Adrenal gland (tissue), 12 donors: Measurements from ENCODE around the gene GON4L. TPM values are rescaled to one million over a fixed set of nuclear protein-coding genes. Genes with fewer than 3 reads are reported as not detected.
"Not testable (repeated sequence)": the region's sequence is repeated elsewhere in the genome, so short reads cannot be mapped to it uniquely, and the experiment has no call there.

Experiments used
- DNase-seq, 7 donors: peaks; one replicate each; pipeline ENCODE4 v3.0.0-alpha.2; 2019 to 2020
- H3K27ac ChIP-seq, 5 donors: fragments of 200-600 bp; sonication (generic) in 4 of 5; 1 replicate in 3 of 5; 2 replicates in 2 of 5; pipeline versions ENCODE4 v1.5.1 to v1.8.0; 2016 to 2020; ENCODE audit warnings: mild to moderate bottlenecking in 1 of 5
- H3K27me3 ChIP-seq: fragments of 200-600 bp; 2 replicates; pipeline ENCODE4 v1.8.0; 2021
- H3K36me3 ChIP-seq, 2 donors: fragments of 200-600 bp; replicated peaks in 1 of 2; 1 replicate in 1 of 2; 2 replicates in 1 of 2; pipeline versions ENCODE4 v1.5.1 to v1.8.0; 2018 to 2022
- H3K4me1 ChIP-seq, 2 donors: fragments of 200-600 bp; replicated peaks in 1 of 2; 1 replicate in 1 of 2; 2 replicates in 1 of 2; pipeline versions ENCODE4 v1.5.1 to v1.8.0; 2018 to 2021
- H3K4me3 ChIP-seq, 4 donors: fragments of 200-600 bp; sonication (generic) in 3 of 4; one replicate each; pipeline ENCODE4 v1.5.1; 2016 to 2018
- H3K9me3 ChIP-seq, 3 donors: fragments of 200-600 bp; sonication (generic) in 1 of 3; replicated peaks in 1 of 3; 1 replicate in 2 of 3; 2 replicates in 1 of 3; pipeline versions ENCODE4 v1.5.1 to v1.8.0; 2016 to 2021
- CTCF ChIP-seq, 6 experiments: fragments of 450-650 bp in 4 of 6; fragments of 200-600 bp in 2 of 6; sonication (generic) in 1 of 6; IDR thresholded peaks; 1 replicate in 5 of 6; 2 replicates in 1 of 6; pipeline versions ENCODE4 v1.5.1 to v1.8.0; 2016 to 2021; ENCODE audit warnings: antibody characterized with exemption in 6 of 6, mild to moderate bottlenecking in 2 of 6, moderate library complexity in 1 of 6
- POLR2A ChIP-seq, 2 donors: fragments of 450-650 bp; IDR thresholded peaks; one replicate each; pipeline ENCODE4 v1.6.1; 2017; ENCODE audit warnings: antibody characterized with exemption in 2 of 2, mild to moderate bottlenecking in 2 of 2, moderate library complexity in 1 of 2
- whole genome bisulfite sequencing, 4 donors: extraction: QIAGEN DNeasy Blood & Tissue Kit in 2 of 4; methylation state at CpG; one replicate each; pipeline versions ENCODE4 v1.1.5 to v1.1.7; 2013 to 2017; 5-methylcytosine and 5-hydroxymethylcytosine counted together
- intact Hi-C, 2 donors: fragments of 100-400 bp; cut with DNase I; formaldehyde crosslinking; loops; one replicate each; pipeline versions ENCODE4 v1.14.1 to v1.15.0; 2022 to 2023
- polyA plus RNA-seq, 3 donors: library from polyadenylated mRNA; stranded (reverse); fragments of 200-250 nt in 2 of 3; fragments of 350-450 nt in 1 of 3; fragmentation: Illumina TruSeq in 1 of 3; extraction: RNeasy Lipid Tissue Mini Kit (QIAGEN cat#74804) in 1 of 3; gene quantifications; one replicate each; pipeline ENCODE4 v1.2.3, GENCODE V29; 2013 to 2014
- total RNA-seq, 9 donors: library from RNA; depleted of rRNA in 4 of 9; stranded (reverse); fragments of >200 nt in 4 of 9; fragments of 120-200 nt in 1 of 9; fragmentation: NEBNext Ultra II Directional in 1 of 9; extraction: Animal tissue kit (Norgen Biotek cat#: 25700) in 1 of 9; gene quantifications; one replicate each; pipeline versions ENCODE4 v1.1.0 to v1.2.4, GENCODE V29; 2013 to 2023
- donor health status: healthy with polysubstance abuse.
- donor health status: Bipolar disorder and iron deficiency.
- donor health status: DM: yes; HTN: yes; CAD: no.
- donor health status: DM: no; HTN: no; CAD: no.
- donor health status: DM: no; HTN: no; CAD: no.
- donor health status: DM: yes; HTN: yes; CAD: no.

Gene GON4L
- total and polyA plus RNA-seq, 12 donors, result 13.7 to 41.7 (median 35.0) TPM

GRCh38 chr1:155801149-155801548 lies 55.9 kb downstream of the GON4L start:
- no peak overlapping the region for H3K27ac ChIP-seq
- TF ChIP-seq POLR2A (IDR thresholded peaks at IDR 0.05), result no peak
- TF ChIP-seq CTCF (IDR thresholded peaks at IDR 0.05), result no peak
- H3K9me3 ChIP-seq, result no peaks in the 10 kb centered on the region
- H3K4me3 ChIP-seq, result no peak overlapping the region
- intact Hi-C loops, result no loop called here
- H3K27me3 ChIP-seq, result no peaks in the 10 kb centered on the region
- no peaks in the 10 kb centered on the region for H3K4me1 ChIP-seq
- no peak for DNase-seq
- peaks cover 0 to 46% of the 10 kb centered on the region in 2 donors for H3K36me3 ChIP-seq

- H3K4me1 ChIP-seq, DNase-seq, H3K4me3 ChIP-seq, H3K27ac ChIP-seq, intact Hi-C loops, H3K9me3 ChIP-seq, H3K27me3 ChIP-seq: not testable (repeated sequence)
- peaks cover 0 to 57% of the 10 kb centered on the region in 2 donors for H3K36me3 ChIP-seq
- 94 to 97% (median 96%) methylated on average over 4 of the region's 4 CpGs for WGBS, 4 donors
Observed at GRCh38 chr1:155795618-155796017, 61.4 kb downstream of the GON4L start.

GRCh38 chr1:155794605-155795245 lies 62.3 kb downstream of the GON4L start:
- Histone ChIP-seq H3K27me3 (no peaks in the 10 kb centered on the region), H3K4me1 (no peaks in the 10 kb centered on the region), H3K9me3 (no peaks in the 10 kb centered on the region), H3K27ac (no peak overlapping the region), H3K4me3 (no peak overlapping the region), H3K36me3 (peaks cover 0 to 54% of the 10 kb centered on the region in 2 donors)
- intact Hi-C loops, result no loop called here
- WGBS, 4 donors, result 85 to 96% (median 87%) methylated on average over 4 of the region's 4 CpGs
- no peak for DNase-seq
- no peak for TF ChIP-seq CTCF (IDR thresholded peaks at IDR 0.05)
- no peak for TF ChIP-seq POLR2A (IDR thresholded peaks at IDR 0.05)

GRCh38 chr1:155793213-155793612 lies 63.8 kb downstream of the GON4L start:
- no peak for DNase-seq
- TF ChIP-seq POLR2A (IDR thresholded peaks at IDR 0.05) (no peak), CTCF (IDR thresholded peaks at IDR 0.05) (no peak)
- intact Hi-C loops, result no loop called here
- no peaks in the 10 kb centered on the region for H3K27me3 ChIP-seq
- H3K36me3 ChIP-seq, result peaks cover 0 to 44% of the 10 kb centered on the region in 2 donors
- no peaks in the 10 kb centered on the region for H3K4me1 ChIP-seq
- no peaks in the 10 kb centered on the region for H3K9me3 ChIP-seq
- H3K27ac ChIP-seq, result no peak overlapping the region
- 81 to 98% (median 91%) methylated on average over 1 of the region's 1 CpG for WGBS, 4 donors
- H3K4me3 ChIP-seq, result no peak overlapping the region

GRCh38 chr1:155777582-155777981 lies 79.4 kb downstream of the GON4L start:
- WGBS, 4 donors, result 84 to 98% (median 88%) methylated on average over 3 of the region's 3 CpGs
- TF ChIP-seq CTCF (IDR thresholded peaks at IDR 0.05), result no peak
- no peak for TF ChIP-seq POLR2A (IDR thresholded peaks at IDR 0.05)
- H3K27me3 ChIP-seq, result no peaks in the 10 kb centered on the region
- H3K4me3 ChIP-seq, result no peak overlapping the region
- no peak overlapping the region for H3K27ac ChIP-seq
- H3K9me3 ChIP-seq, result no peaks in the 10 kb centered on the region
- DNase-seq, result no peak
- H3K4me1 ChIP-seq, result no peaks in the 10 kb centered on the region
- intact Hi-C loops, result no loop called here
- H3K36me3 ChIP-seq, result peaks cover 0 to 48% of the 10 kb centered on the region in 2 donors
